K562 (cell line): ENCODE data around the gene MPV17L2. TPM values are rescaled to one million over a fixed set of nuclear protein-coding genes. Genes with fewer than 3 reads are reported as not detected.

ENCODE experiments used
- ATAC-seq: fragments of 200-7000 bp; cut with Tn5 transposase; 3 replicates; pipeline ENCODE4 v1.9.1; 2020; ENCODE audit warnings: moderate library complexity
- BruUV-seq: library from RNA; stranded (reverse); fragments of 400-500 nt; replicated peaks from 2 replicates; lab custom pipeline; 2021; lab: Mats Ljungman, UMichigan
- CTCF ChIA-PET: fragments of 300-600 bp; formaldehyde crosslinking; extraction: SDS; loops from one replicate; lab custom pipeline; 2021; ENCODE audit warnings: low intra/inter-chr PET ratio; lab: Yijun Ruan, JAX
- POLR2A ChIA-PET: fragments of 300-600, 350-650 bp; sonication (Branson Sonifier 250); formaldehyde crosslinking; extraction: SDS; loops from one replicate; lab custom pipeline; 2021; ENCODE audit warnings: antibody characterized with exemption, inconsistent platforms; lab: Yijun Ruan, JAX
- DNase-seq, 4 experiments: peaks; one replicate each; pipeline versions ENCODE4 v3.0.0 to v3.0.0-alpha.2; 2011 to 2018; ENCODE audit warnings: low spot score in 3 of 4, mixed read lengths in 3 of 4; ENCODE audit errors: extremely low read depth in 1 of 4
- FAIRE-seq: peaks from 2 replicates; lab custom pipeline; 2011; peaks lifted over from hg19 to GRCh38; lab: Jason Lieb, UNC
- H2AFZ ChIP-seq: 2 replicates; pipeline ENCODE4 v1.6.0; 2011; ENCODE audit warnings: low read depth, low read length, control low read depth, inconsistent platforms
- H3K27ac ChIP-seq: fragments of 200-600 bp; 3 replicates; pipeline ENCODE4 v1.8.0; 2011; ENCODE audit warnings: low read depth, mild to moderate bottlenecking, control low read depth, inconsistent platforms, low read length, moderate library complexity, mixed read lengths; ENCODE audit errors: extremely low read depth
- H3K27me3 ChIP-seq, 2 experiments: fragments of 300-600 bp in 1 of 2; 2 replicates in 1 of 2; 3 replicates in 1 of 2; pipeline versions ENCODE4 v1.6.0 to v1.8.0; 2011; ENCODE audit warnings: inconsistent platforms in 2 of 2, low read length in 2 of 2, mild to moderate bottlenecking in 1 of 2, mixed read lengths in 1 of 2, moderate library complexity in 1 of 2; ENCODE audit not compliant: control insufficient read depth in 2 of 2, insufficient read depth in 2 of 2
- H3K36me3 ChIP-seq: fragments of 300-600 bp; 3 replicates; pipeline ENCODE4 v1.8.0; 2011; ENCODE audit warnings: mild to moderate bottlenecking, low read length, inconsistent platforms; ENCODE audit not compliant: control insufficient read depth, insufficient read depth
- H3K4me1 ChIP-seq, 2 experiments: fragments of 200-600 bp in 1 of 2; replicated peaks in 1 of 2; 2 replicates in 1 of 2; 3 replicates in 1 of 2; pipeline versions ENCODE4 v1.5.1 to v1.8.0; 2011; ENCODE audit warnings: inconsistent platforms in 2 of 2, low read length in 2 of 2, mild to moderate bottlenecking in 1 of 2, mixed read lengths in 1 of 2, moderate library complexity in 1 of 2; ENCODE audit not compliant: control insufficient read depth in 2 of 2, insufficient read depth in 2 of 2
- H3K4me2 ChIP-seq: 2 replicates; pipeline ENCODE4 v1.6.1; 2011; ENCODE audit warnings: low read length, control low read depth, inconsistent platforms, mixed read lengths; ENCODE audit not compliant: insufficient read depth
- H3K4me3 ChIP-seq: fragments of 200-600 bp; sonication (generic), shearing (Covaris generic); 2 replicates; pipeline ENCODE4 v1.5.1; 2016; ENCODE audit warnings: control low read depth, inconsistent platforms
- H3K79me2 ChIP-seq: fragments of 200-600 bp; 3 replicates; pipeline ENCODE4 v1.8.0; 2011; ENCODE audit warnings: low read length, inconsistent platforms; ENCODE audit not compliant: control insufficient read depth, insufficient read depth
- H3K9ac ChIP-seq, 2 experiments: 2 replicates each; pipeline versions ENCODE4 v1.6.0 to v1.6.1; 2011; ENCODE audit warnings: low read depth in 2 of 2, low read length in 2 of 2, control low read depth in 1 of 2, inconsistent platforms in 1 of 2, mild to moderate bottlenecking in 1 of 2, mixed read lengths in 1 of 2; ENCODE audit not compliant: insufficient read depth in 1 of 2
- H3K9me1 ChIP-seq: one replicate; pipeline ENCODE4 v1.6.0; 2011; ENCODE audit warnings: inconsistent platforms, mild to moderate bottlenecking, low read length, moderate library complexity; ENCODE audit not compliant: control insufficient read depth, insufficient read depth
- H3K9me3 ChIP-seq: replicated peaks from 2 replicates; pipeline ENCODE4 v1.5.1; 2011; ENCODE audit warnings: low read depth, low read length, inconsistent platforms; ENCODE audit not compliant: control insufficient read depth, insufficient read depth
- H4K20me1 ChIP-seq: replicated peaks from 2 replicates; pipeline ENCODE4 v1.6.1; 2011; ENCODE audit warnings: low read length, inconsistent platforms, mixed read lengths; ENCODE audit not compliant: control insufficient read depth, insufficient read depth
- ADNP ChIP-seq: fragments of 200-800 bp; sonication (Bioruptor generic); IDR thresholded peaks from 2 replicates; pipeline ENCODE4 v1.6.1; 2016; ENCODE audit warnings: missing genetic modification characterization, missing compliant biosample characterization
- ARID1B ChIP-seq: fragments of 450-650 bp; IDR thresholded peaks from 2 replicates; pipeline ENCODE4 v1.6.1; 2016; ENCODE audit warnings: antibody characterized with exemption, mild to moderate bottlenecking, inconsistent platforms
- BCOR ChIP-seq: fragments of 450-650 bp; IDR thresholded peaks from 2 replicates; pipeline ENCODE4 v1.6.1; 2016
- CBX3 ChIP-seq, 2 experiments: IDR thresholded peaks; 1 replicate in 1 of 2; 2 replicates in 1 of 2; pipeline ENCODE4 v1.6.1; 2012; ENCODE audit warnings: inconsistent platforms in 2 of 2, low read length in 2 of 2, borderline replicate concordance in 1 of 2, control low read depth in 1 of 2
- ESRRA ChIP-seq: fragments of 450-650 bp; IDR thresholded peaks from 2 replicates; pipeline ENCODE4 v1.6.1; 2014; ENCODE audit warnings: low read depth, mild to moderate bottlenecking, moderate library complexity, borderline replicate concordance
- FOXP1 ChIP-seq: sonication (generic); formaldehyde crosslinking; IDR thresholded peaks from 2 replicates; pipeline ENCODE4 v1.8.0; 2022; ENCODE audit warnings: mild to moderate bottlenecking, missing genetic modification reagents
- HDAC2 ChIP-seq: fragments of 450-650 bp; IDR thresholded peaks from 2 replicates; pipeline ENCODE4 v1.6.1; 2016; ENCODE audit warnings: mild to moderate bottlenecking
- HNRNPL ChIP-seq: fragments of 200-400 bp; formaldehyde crosslinking; IDR thresholded peaks from 2 replicates; pipeline ENCODE4 v1.6.1; 2017; ENCODE audit warnings: low read depth, mild to moderate bottlenecking, low read length
- HNRNPUL1 ChIP-seq: fragments of 200-400 bp; formaldehyde crosslinking; IDR thresholded peaks from 2 replicates; pipeline ENCODE4 v1.6.1; 2017; ENCODE audit warnings: low read length
- MAFF ChIP-seq: IDR thresholded peaks from 2 replicates; pipeline ENCODE4 v1.6.1; 2012; ENCODE audit warnings: low read length, improper control_type of control experiment
- POLR2G ChIP-seq: fragments of 200-400 bp; formaldehyde crosslinking; IDR thresholded peaks from 2 replicates; pipeline ENCODE4 v1.6.1; 2017; ENCODE audit warnings: low read depth, mild to moderate bottlenecking, antibody characterized with exemption, low read length, moderate library complexity
- PTBP1 ChIP-seq: fragments of 200-400 bp; formaldehyde crosslinking; IDR thresholded peaks from 2 replicates; pipeline ENCODE4 v1.6.1; 2017; ENCODE audit warnings: low read depth, low read length
- RBFOX2 ChIP-seq: fragments of 200-400 bp; formaldehyde crosslinking; IDR thresholded peaks from 2 replicates; pipeline ENCODE4 v1.6.1; 2017; ENCODE audit warnings: low read depth, mild to moderate bottlenecking, low read length, moderate library complexity
- RCOR1 ChIP-seq, 2 experiments: IDR thresholded peaks; 2 replicates each; pipeline ENCODE4 v1.6.1; 2012; ENCODE audit warnings: low read depth in 2 of 2, low read length in 2 of 2, borderline replicate concordance in 1 of 2, improper control_type of control experiment in 1 of 2
- SMARCA5 ChIP-seq: fragments of 450-650 bp; IDR thresholded peaks from 2 replicates; pipeline ENCODE4 v1.6.1; 2016
- whole genome bisulfite sequencing: fragments of 100-300 bp; shearing (Covaris generic); methylation state at CpG from one replicate; pipeline ENCODE4 v1.1.6; 2016; ENCODE audit warnings: low coverage, mixed read lengths; ENCODE audit not compliant: insufficient coverage; ENCODE audit errors: missing lambda C conversion rate; 5-methylcytosine and 5-hydroxymethylcytosine counted together
- in situ Hi-C: fragments of 300-500 bp; cut with MboI; formaldehyde crosslinking; loops from 4 replicates; pipeline ENCODE4 v1.15.0; 2018; ENCODE audit warnings: inconsistent platforms, mixed read lengths
- intact Hi-C: fragments of 100-400 bp; cut with micrococcal nuclease; formaldehyde crosslinking; loops from 2 replicates; pipeline ENCODE4 v1.14.2; 2022
- polyA plus RNA-seq, 8 experiments: library from polyadenylated mRNA; depleted of rRNA in 4 of 8; stranded (reverse) in 5 of 8; unstranded in 3 of 8; fragments of >200 nt; fragmentation: Nextera tagmentation in 2 of 8; fragmentation: Illumina TruSeq in 1 of 8; extraction: Ambion mirVana in 2 of 8; extraction: Trizol in 1 of 8; gene quantifications; 2 replicates each; pipeline versions ENCODE4 v1.2.1 to v1.2.3, GENCODE V29; 2011 to 2014; ENCODE audit warnings: inconsistent platforms in 1 of 8, missing spikeins in 1 of 8
- total RNA-seq, 7 experiments: library from RNA; depleted of rRNA in 6 of 7; stranded (reverse); fragments of >200 nt in 6 of 7; fragmentation: Illumina TruSeq in 2 of 7; extraction: Trizol in 2 of 7; gene quantifications; 2 replicates each; pipeline versions ENCODE4 v1.2.1 to v1.2.3, GENCODE V29; 2011 to 2021; ENCODE audit warnings: low replicate concordance in 1 of 7
- TF ChIP-seq, protein P1 (sequence below): fragments of 450-650 bp; IDR thresholded peaks from 2 replicates; pipeline ENCODE4 v1.6.1; 2016
- TF ChIP-seq, protein P2 (sequence below): fragments of 450-650 bp; IDR thresholded peaks from 2 replicates; pipeline ENCODE4 v1.6.1; 2016; ENCODE audit warnings: low read depth, mild to moderate bottlenecking, moderate library complexity
- TF ChIP-seq, protein P3 (sequence below): sonication (generic); formaldehyde crosslinking; IDR thresholded peaks from 2 replicates; pipeline ENCODE4 v1.8.1; 2023; ENCODE audit warnings: mild to moderate bottlenecking, missing genetic modification reagents

The MPV17L2 gene
- total and polyA plus RNA-seq, 9 of the 15 experiments (the other 6 are each of a cell fraction or from before 2014, with no cell fraction given): 10.6 to 60.2 (median 28.5) TPM

DNA sequence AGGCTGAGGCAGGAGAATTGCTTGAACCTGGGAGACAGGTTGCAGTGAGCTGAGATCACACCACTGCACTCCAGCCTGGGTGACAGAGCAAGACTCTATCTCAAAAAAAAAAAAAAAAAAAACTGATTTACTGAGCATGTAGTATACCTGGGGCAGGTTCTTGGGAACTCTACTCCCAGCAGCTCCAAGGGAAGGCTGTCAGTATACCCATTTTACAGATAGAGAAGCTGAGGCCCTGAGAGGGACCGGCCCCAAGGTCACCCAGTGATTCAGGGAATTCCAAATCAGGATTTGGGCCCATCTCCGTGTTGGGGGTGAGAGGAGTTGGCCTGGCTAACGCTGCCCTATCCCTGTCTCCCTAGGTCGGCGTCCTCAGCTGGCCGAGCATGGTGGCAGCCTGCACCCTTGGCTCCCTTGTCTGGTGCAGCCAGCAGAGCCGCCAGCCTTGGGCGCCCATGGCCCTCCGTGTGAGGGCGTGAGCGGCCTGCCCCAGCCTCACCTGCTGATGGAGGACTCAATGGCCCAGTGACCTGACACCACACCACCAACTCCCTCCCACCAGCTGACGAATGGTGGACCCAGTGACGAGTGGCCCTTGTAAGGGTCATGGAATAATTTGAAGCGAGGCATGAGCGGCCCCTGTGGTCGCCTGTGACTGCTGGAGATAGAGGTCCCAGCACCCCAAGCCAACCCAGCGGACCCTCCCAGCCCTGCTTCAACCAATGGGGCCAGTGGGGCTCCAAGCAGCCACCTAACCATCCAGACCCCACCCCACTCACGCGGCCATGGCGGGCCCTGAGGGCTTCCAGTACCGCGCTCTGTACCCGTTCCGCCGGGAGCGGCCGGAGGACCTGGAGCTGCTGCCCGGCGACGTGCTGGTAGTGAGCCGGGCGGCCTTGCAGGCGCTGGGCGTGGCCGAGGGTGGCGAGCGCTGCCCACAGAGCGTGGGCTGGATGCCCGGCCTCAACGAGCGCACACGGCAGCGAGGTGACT, 37.6 kb upstream of the MPV17L2 start:
- ATAC-seq (no peak), DNase-seq (no peak), FAIRE-seq (no peak)
- in situ Hi-C loops: no loop called here
- no TSS peak for BruUV-seq
- Histone ChIP-seq H2AFZ (no peak overlapping the region), H3K79me2 (peaks cover 51% of the 10 kb centered on the region), H3K9ac (peak overlapping the region in 1 of 2 experiments; percentile 87; a peak in 2 of 4 replicates), H3K9me3 (no peaks in the 10 kb centered on the region), H4K20me1 (peaks cover 19% of the 10 kb centered on the region), H3K27me3 (no peaks in the 10 kb centered on the region), H3K36me3 (peaks cover 39% of the 10 kb centered on the region; the same call in 2 of the 3 replicates), H3K4me1 (peaks cover 37 to 71% of the 10 kb centered on the region in 2 experiments), H3K4me3 (no peak overlapping the region), H3K4me2 (no peak overlapping the region), H3K27ac (peak overlapping the region; percentile 53; the same call in 1 of the 3 replicates), H3K9me1 (no peaks in the 10 kb centered on the region)
- intact Hi-C loops: loop anchor here (10.0 kb wide), 2 partner anchors 91 to 211 kb away; no protein-coding TSS in a partner anchor
- ChIA-PET POLR2A (interaction anchor here (0.8 to 1.3 kb wide), 3 partner anchors 13 to 16 kb away, joined by 3 to 5 read pairs (median 4); no protein-coding TSS in a partner anchor), CTCF (no interaction called here)
- 90% methylated on average over 25 of the region's 43 CpGs for WGBS
- peak; percentile 73; the same call in 1 of the 2 replicates for TF ChIP-seq HNRNPL
- TF ChIP-seq ARID1B: no peak
- 0 out of 2 replicates have a peak, but pooled peaks have one; percentile 26 for TF ChIP-seq HDAC2
- TF ChIP-seq RCOR1 (IDR thresholded peaks at IDR 0.05; ENCODE audit: borderline replicate concordance in 1 of 2, low read depth in 2 of 2, low read length in 2 of 2): peak in 1 of 2 experiments; percentile 67; a peak in 1 of 4 replicates
- no peak for TF ChIP-seq FOXP1
- TF ChIP-seq MAFF: no peak
- TF ChIP-seq, protein P1, sequence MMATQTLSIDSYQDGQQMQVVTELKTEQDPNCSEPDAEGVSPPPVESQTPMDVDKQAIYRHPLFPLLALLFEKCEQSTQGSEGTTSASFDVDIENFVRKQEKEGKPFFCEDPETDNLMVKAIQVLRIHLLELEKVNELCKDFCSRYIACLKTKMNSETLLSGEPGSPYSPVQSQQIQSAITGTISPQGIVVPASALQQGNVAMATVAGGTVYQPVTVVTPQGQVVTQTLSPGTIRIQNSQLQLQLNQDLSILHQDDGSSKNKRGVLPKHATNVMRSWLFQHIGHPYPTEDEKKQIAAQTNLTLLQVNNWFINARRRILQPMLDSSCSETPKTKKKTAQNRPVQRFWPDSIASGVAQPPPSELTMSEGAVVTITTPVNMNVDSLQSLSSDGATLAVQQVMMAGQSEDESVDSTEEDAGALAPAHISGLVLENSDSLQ: no peak
- TF ChIP-seq BCOR: peak; percentile 77
- TF ChIP-seq RBFOX2: peak; percentile 34
- TF ChIP-seq, protein P2, sequence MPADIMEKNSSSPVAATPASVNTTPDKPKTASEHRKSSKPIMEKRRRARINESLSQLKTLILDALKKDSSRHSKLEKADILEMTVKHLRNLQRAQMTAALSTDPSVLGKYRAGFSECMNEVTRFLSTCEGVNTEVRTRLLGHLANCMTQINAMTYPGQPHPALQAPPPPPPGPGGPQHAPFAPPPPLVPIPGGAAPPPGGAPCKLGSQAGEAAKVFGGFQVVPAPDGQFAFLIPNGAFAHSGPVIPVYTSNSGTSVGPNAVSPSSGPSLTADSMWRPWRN: no peak
- TF ChIP-seq SMARCA5: peak; percentile 63; the same call in 1 of the 2 replicates
- TF ChIP-seq POLR2G: peak; percentile 58
- TF ChIP-seq PTBP1: peak; percentile 76; the same call in 1 of the 2 replicates
- TF ChIP-seq ADNP (tag): peak; percentile 77
- TF ChIP-seq CBX3 (IDR thresholded peaks at IDR 0.05; ENCODE audit: borderline replicate concordance in 1 of 2, low read length in 2 of 2): 0 out of 3 replicates have a peak, but pooled peaks of 1 of the 2 experiments have one; percentile 17
- TF ChIP-seq ESRRA: peak; percentile 84
- TF ChIP-seq, protein P3, sequence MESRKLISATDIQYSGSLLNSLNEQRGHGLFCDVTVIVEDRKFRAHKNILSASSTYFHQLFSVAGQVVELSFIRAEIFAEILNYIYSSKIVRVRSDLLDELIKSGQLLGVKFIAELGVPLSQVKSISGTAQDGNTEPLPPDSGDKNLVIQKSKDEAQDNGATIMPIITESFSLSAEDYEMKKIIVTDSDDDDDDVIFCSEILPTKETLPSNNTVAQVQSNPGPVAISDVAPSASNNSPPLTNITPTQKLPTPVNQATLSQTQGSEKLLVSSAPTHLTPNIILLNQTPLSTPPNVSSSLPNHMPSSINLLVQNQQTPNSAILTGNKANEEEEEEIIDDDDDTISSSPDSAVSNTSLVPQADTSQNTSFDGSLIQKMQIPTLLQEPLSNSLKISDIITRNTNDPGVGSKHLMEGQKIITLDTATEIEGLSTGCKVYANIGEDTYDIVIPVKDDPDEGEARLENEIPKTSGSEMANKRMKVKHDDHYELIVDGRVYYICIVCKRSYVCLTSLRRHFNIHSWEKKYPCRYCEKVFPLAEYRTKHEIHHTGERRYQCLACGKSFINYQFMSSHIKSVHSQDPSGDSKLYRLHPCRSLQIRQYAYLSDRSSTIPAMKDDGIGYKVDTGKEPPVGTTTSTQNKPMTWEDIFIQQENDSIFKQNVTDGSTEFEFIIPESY (CRISPR knock-in tag): peak; percentile 68; the same call in 1 of the 2 replicates
- no peak for TF ChIP-seq HNRNPUL1
